Stimulated activated CD8-positive, alpha-beta memory T cell treated with anti-CD3 and anti-CD28 coated beads, Interleukin-15, amount 100 ng/mL, for 48 hours (primary cell): Measurements from ENCODE around the gene NUMA1.

Experiments
- DNase-seq, 2 donors: peaks; one replicate each; pipeline ENCODE4 v3.0.0-alpha.2; 2020; ENCODE audit warnings: low read depth in 2 of 2

NUMA1 gene

DNA sequence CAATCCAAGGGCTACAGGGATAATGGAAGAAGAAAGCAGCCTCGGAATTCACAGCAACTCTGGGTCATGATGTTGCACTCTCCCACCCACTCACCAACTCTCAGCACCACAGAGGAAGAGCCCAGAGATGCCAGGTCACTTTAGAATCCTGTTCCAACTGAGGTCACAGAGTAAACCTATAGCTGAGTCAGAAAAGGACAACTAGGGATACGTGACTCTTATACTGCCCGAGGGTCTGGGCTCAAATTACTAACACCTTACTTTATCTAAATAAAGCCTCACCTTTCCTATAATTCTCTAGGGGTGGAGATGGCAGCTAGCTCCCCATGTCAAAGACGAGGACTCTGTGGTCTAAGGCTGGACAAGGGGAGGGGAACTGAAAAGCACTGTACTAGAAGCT is 57.0 kb downstream of the NUMA1 start:
- DNase-seq = no peak

- no peak for DNase-seq
These were observed 62.2 kb downstream of the NUMA1 start for GRCh38 chr11:72018171-72018570.

DNA sequence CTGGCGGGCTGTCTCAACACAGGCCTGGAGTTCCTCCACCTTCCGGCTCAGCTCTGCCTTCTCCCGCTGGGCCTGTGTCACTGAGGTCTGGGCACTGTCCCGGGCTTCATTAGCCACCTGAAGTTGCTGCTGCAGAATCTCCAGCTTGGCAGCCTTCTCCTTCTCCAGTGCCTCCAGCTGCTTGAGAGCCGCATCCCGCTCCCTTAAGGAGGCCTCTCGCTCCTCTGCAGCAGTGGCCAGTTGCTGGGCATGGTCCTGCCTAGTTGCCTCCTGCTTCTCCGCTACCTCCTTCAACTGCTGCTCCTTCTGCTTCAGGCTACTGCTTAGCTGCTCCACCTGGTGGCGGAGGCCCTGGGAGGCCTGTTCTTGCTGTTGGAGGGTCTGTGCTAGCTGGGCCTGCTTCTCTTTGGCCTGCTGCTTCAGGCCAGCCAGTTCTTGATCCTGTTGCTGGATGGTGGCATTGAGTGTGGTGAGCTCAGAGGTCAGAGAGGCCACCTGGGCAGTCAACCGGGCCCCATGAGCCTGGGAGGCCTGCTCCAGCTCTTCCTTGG is 64.8 kb downstream of the NUMA1 start:
- no peak for DNase-seq

GRCh38 chr11:72014761-72015320 is 65.5 kb downstream of the NUMA1 start:
- no peak for DNase-seq

- no peak for DNase-seq
These were observed 66.3 kb downstream of the NUMA1 start for GRCh38 chr11:72013765-72014711.

GRCh38 chr11:72012897-72013721 is 67.2 kb downstream of the NUMA1 start:
- DNase-seq = no peak

GRCh38 chr11:72012091-72012630 is 68.2 kb downstream of the NUMA1 start:
- no peak for DNase-seq

DNA sequence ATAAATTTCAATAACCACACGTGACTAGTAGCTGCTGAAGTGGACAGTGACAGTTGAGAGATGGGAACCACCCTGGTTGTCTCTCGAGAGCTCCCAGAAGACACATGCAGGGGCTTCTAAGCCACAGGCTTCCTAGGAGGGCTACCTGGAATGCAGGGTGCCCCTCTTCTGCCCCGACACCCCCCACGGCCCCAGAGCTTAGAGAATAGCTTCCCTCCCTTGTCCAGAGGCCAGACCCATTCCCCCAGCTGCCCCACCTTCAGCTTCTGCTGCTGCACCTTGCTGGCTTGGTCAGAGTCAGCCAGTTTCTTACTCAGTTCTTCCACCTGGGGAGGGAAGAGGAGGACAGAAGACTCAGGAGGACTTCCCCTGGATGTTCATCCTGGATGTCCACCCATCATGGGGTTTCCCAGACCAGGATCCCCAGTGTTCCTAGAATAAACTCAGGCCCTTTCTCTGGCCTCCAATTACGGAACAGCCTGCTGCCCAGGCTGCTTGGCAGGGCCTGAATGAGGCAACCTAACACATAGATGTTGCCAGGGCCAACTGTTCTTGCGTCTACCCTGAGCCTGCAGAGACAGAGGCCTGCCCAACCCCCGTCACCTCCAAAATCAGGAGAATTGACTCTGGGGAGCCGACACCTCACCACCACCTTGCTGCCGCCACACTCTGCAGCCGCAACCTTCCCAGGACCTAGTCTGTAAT is 69.7 kb downstream of the NUMA1 start:
- DNase-seq = no peak

- DNase-seq = no peak
These were observed 71.2 kb downstream of the NUMA1 start for GRCh38 chr11:72009156-72009555.

DNA sequence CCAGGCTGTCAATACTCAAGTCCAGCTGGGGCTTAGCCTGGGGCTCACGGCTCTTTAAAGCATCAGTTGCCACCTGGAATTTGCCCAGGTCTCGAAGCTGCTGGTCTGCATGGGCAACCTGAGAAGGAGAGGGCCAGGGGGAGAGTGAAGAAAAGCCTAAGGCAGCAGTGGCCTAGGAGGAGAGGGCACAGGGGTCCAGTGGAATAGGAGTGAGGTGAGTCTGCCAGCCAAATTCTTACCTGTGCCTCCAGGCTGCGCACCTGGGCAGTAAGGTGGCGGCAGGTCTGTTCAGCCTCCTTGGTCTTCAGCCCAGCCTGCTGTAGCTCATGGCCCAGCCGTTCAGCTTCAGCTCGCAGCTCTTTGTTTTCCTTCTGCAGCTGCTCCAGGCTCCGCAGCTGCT is 71.6 kb downstream of the NUMA1 start:
- DNase-seq = no peak

GRCh38 chr11:72007587-72007986 is 72.8 kb downstream of the NUMA1 start:
- DNase-seq = no peak

DNA sequence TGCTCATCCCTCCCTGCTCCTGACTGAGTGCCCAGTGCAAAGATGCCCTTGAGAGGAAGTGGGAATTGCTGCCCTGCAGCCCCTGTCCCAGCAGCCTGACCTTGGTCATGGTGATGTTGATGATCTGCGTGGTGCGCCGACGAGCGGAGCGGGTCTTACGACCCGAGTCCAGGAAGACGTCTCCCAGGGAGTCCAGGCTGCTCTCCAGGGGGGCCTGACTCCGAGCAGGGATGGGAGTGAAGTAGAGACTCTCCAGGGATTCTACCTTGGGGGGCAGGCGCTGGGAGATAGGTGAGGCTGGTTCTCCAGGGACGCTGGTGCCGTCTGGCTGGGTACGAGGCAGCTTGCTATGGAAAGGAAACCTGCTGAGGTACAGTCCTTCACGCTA is 73.3 kb downstream of the NUMA1 start:
- DNase-seq = no peak

GRCh38 chr11:72006309-72007088 is 73.8 kb downstream of the NUMA1 start:
- no peak for DNase-seq

DNA sequence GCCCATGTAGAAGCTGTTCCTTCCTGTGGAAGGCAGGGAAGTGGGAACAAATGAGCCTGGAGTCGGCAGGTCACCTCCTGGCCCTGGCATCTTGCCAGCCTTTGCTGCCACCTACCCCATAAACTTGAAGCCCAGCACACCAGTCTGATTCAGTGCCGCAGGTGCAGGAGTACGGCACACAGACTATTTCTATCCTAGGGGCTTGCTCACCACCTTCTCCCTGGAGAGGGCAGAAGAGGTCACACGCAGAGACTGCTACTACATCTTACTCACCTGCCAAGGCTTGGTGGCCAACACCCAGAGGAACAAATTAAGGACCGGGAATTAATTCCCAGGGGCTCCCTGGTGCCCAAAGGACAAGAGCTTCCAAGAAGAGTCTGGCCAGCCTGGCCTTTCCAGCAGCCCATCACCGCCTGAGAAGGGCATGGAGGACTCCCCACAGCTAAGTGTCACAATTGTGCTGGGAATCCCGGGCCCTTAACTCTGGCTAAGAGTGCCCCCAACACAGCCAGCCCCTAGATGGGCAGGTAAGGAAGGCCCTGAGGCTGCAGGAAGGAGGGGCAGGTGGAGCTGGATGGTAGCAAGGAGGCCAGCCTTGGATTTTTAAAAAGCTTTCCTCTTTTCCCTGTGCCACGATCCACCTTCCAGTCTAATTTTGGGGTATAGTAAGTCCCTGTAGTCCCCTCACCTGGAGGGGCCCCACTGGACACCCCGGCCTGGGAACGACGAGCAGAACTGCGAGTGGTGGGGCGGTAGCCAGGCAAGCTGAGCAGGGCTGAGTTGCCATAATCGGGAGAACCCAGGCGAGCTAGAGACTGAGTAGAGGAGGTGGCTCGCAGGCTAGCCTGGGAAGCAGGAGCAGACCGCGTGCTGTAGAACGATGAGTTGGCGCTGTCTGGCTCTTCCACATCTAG is 74.7 kb downstream of the NUMA1 start:
- DNase-seq = no peak

GRCh38 chr11:72004515-72005346 is 75.6 kb downstream of the NUMA1 start:
- no peak for DNase-seq

DNA sequence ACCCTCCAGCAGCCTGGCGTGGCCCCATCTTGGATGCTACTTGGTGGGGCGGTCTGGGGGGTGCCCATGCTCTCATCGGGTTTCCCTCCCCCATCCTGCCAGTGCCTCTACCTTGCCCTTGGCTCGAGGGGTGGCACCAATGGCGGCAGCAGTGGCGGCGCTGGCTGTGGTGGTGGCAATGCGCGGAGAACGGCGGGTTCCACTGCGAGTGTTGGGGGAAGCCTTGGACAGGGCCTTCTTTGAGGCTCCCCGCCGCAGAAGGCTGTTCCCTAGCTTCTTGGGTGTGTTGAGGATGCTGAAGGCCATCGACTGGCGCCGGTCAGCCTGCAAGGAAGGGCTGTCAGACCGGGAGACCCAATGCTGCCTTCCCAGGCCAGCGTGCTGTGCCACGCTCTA is 76.6 kb downstream of the NUMA1 start:
- no peak for DNase-seq

- no peak for DNase-seq
These were observed 77.2 kb downstream of the NUMA1 start for GRCh38 chr11:72002841-72003775.
